Adrenal gland (tissue), 5 donors: ENCODE measurements around the gene PRIM2.
"Not testable (repeated sequence)": the region's sequence is repeated elsewhere in the genome, so short reads cannot be mapped to it uniquely, and the experiment has no call there.

ENCODE experiments used
- POLR2A ChIP-seq, 2 donors: fragments of 450-650 bp; IDR thresholded peaks; one replicate each; pipeline ENCODE4 v1.6.1; 2017; ENCODE audit warnings: antibody characterized with exemption in 2 of 2, mild to moderate bottlenecking in 2 of 2, moderate library complexity in 1 of 2
- TF ChIP-seq, protein P1 (sequence below), 6 experiments: fragments of 450-650 bp in 4 of 6; fragments of 200-600 bp in 2 of 6; sonication (generic) in 1 of 6; IDR thresholded peaks; 1 replicate in 5 of 6; 2 replicates in 1 of 6; pipeline versions ENCODE4 v1.5.1 to v1.8.0; 2016 to 2021; ENCODE audit warnings: antibody characterized with exemption in 6 of 6, mild to moderate bottlenecking in 2 of 6, moderate library complexity in 1 of 6
- donor health status: DM: no; HTN: no; CAD: no.

DNA sequence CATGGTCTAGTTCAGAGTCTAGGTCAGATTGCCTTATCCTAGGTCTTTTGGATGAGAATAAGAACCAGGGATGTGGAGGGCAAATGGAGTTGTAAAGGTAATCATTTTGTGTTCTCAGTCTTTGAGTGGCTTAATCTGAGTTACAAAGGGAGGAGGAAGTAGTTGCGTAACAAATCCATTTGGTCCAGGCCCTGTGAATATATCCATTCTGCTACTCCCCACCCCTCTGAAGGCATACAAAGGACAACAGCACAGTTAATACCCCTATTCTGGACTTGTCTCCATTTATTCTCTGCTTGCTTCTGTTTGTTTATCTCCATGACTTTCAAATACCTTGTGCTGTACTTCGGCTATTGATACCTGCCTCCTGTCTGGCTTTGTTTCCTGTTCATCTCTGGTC lies 29.3 kb downstream of the PRIM2 start:
- TF ChIP-seq, protein P1, sequence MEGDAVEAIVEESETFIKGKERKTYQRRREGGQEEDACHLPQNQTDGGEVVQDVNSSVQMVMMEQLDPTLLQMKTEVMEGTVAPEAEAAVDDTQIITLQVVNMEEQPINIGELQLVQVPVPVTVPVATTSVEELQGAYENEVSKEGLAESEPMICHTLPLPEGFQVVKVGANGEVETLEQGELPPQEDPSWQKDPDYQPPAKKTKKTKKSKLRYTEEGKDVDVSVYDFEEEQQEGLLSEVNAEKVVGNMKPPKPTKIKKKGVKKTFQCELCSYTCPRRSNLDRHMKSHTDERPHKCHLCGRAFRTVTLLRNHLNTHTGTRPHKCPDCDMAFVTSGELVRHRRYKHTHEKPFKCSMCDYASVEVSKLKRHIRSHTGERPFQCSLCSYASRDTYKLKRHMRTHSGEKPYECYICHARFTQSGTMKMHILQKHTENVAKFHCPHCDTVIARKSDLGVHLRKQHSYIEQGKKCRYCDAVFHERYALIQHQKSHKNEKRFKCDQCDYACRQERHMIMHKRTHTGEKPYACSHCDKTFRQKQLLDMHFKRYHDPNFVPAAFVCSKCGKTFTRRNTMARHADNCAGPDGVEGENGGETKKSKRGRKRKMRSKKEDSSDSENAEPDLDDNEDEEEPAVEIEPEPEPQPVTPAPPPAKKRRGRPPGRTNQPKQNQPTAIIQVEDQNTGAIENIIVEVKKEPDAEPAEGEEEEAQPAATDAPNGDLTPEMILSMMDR (IDR thresholded peaks at IDR 0.05): not testable (repeated sequence)
- not testable (repeated sequence) for TF ChIP-seq POLR2A (IDR thresholded peaks at IDR 0.05)
